Measurements from ENCODE around the gene SPON1. TPM values are rescaled to one million over a fixed set of nuclear protein-coding genes. Genes with fewer than 3 reads are reported as not detected.

Gene SPON1
- total RNA-seq, 2 experiments from 2014 or later = 3.8 to 3.9 TPM

DNA sequence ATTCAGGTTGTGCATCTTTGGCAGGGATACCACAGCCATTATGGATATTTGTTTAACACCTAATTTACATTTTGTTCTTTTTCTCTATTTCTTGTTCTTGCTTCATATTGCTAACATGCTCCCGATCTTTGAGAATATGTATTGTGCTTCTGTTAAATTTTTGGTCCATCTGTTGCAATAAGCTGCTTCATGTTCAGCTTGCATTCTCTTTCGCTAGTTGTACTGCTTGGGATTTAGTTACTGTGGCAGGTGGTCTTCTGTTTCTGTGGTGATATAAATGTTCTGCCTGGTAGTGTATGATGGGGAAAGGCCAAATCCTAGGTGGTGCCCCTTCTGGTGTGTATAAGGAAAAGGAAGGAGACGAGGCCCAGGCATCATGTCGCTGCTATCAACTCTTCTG is 140.2 kb downstream of the SPON1 start:
- POLR2A ChIA-PET = no interaction called here
- no peaks in the 10 kb centered on the region for H3K36me3 Mint-ChIP-seq
- H3K27ac Mint-ChIP-seq = no peak overlapping the region

DNA sequence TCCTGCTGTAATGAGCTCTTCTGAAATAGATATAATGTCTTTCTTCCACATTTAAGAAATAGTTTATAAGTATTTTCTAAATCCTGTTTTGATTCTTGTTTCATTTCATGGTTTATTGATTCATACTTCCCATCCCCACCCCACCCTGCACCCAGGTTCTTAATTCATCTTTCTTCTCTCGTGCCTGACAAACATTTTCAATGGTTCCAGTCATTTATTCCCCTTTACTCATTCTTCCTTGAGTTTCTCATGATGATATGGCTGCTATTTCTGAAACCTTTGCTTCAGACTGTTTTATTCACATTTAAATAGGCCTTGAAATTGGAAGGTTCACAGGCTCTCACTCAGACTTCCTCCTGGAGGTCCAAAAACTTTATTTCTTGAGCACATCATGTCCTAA is 142.9 kb downstream of the SPON1 start:
- Mint-ChIP-seq H3K27me3 (no peaks in the 10 kb centered on the region), H3K9me3 (no peaks in the 10 kb centered on the region), H3K27ac (no peak overlapping the region), H3K36me3 (no peaks in the 10 kb centered on the region), H3K4me1 (no peaks in the 10 kb centered on the region), H3K4me3 (no peak overlapping the region)
- POLR2A ChIA-PET = no interaction called here
- DNase-seq = no peak
- no peak for ATAC-seq (ENCODE audit: low read depth)

More for the DNA sequence above, 140.2 kb downstream of the SPON1 start:
- DNase-seq (no peak), ATAC-seq (ENCODE audit: low read depth) (no peak)
- H3K27me3 Mint-ChIP-seq = no peaks in the 10 kb centered on the region
- no peak overlapping the region for H3K4me3 Mint-ChIP-seq
- H3K9me3 Mint-ChIP-seq = no peaks in the 10 kb centered on the region
- H3K4me1 Mint-ChIP-seq = no peaks in the 10 kb centered on the region

DNA sequence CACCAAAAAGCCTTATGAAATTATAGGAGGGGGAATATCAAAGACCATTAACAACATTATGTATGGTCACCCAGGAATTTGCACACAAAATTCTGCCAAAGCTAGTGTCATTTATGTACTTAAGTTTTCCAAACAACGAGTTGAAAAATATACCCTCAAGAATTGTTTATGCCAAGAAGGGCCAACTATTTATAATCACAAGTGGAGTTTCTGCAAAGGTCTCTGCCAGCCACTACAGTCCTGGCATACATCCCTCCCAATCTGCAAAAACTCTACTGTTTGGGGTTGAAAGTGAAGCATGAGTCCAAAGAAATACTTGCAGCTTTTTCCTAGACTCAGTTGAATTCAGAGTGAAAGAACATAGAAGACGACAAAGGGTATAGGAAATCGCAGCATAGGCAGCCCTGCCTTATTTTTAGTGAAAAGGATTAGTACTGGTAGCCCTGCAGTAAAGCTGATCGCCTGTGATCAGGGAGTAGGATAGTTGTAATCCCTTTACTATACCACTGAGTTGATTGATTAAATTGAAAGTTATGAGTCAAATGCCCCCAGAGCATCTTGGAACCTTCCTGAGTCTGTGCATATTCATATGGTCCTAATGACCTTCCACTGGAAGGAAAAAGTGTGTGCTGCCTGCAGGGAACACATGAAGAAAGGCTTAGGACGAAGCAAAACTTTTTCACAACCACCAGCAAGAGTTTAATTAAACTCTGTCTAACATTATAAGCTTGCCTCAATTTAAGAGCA is 144.0 kb downstream of the SPON1 start:
- Mint-ChIP-seq H3K9me3 (no peaks in the 10 kb centered on the region), H3K27me3 (no peaks in the 10 kb centered on the region), H3K4me3 (no peak overlapping the region), H3K27ac (no peak overlapping the region), H3K4me1 (no peaks in the 10 kb centered on the region), H3K36me3 (no peaks in the 10 kb centered on the region)
- DNase-seq (no peak), ATAC-seq (ENCODE audit: low read depth) (no peak)
- POLR2A ChIA-PET = no interaction called here

DNA sequence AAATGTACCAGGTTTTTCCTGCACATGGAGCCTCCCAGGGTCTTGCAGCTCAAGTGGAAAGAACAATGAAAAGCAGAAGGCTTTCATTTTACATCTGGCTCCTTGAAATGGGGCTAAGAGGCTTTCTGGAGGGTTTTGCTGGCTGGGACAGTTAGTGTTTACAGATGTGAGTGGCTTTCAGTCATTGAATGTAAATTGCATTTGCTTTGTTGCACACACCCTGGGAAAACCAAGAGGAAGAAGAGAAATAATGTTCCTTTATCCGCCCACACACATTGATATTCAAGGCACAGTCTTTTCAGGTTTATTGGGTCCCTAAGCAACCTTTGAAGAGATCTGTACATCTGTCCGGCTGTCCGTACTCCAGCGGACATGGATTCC is 144.5 kb downstream of the SPON1 start:
- Mint-ChIP-seq H3K36me3 (no peaks in the 10 kb centered on the region), H3K27me3 (no peaks in the 10 kb centered on the region), H3K9me3 (no peaks in the 10 kb centered on the region), H3K4me3 (no peak overlapping the region), H3K4me1 (no peaks in the 10 kb centered on the region), H3K27ac (no peak overlapping the region)
- ATAC-seq (ENCODE audit: low read depth) (no peak), DNase-seq (no peak)
- POLR2A ChIA-PET = no interaction called here

DNA sequence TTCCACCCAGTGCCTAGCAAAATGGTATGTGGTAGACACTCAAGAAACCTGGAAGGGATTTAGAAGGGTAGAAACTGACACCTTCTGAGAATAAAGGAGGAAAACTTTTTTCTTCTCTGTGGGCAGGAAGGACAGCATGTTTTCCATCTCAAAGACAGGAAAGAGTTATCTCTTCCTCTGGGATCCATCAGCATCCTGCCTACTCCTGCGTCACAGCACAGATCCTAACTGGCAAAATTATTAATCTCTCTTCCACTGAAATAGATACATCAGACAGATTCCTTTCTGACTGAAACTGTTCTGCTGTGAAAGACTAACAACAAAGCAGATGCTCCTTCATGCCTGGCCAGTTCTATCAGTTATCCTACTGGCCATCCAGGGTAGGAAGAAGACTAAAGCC is 147.2 kb downstream of the SPON1 start:
- H3K36me3 Mint-ChIP-seq = no peaks in the 10 kb centered on the region
- ATAC-seq (ENCODE audit: low read depth) (no peak), DNase-seq (no peak)
- no peak overlapping the region for H3K4me3 Mint-ChIP-seq
- no peaks in the 10 kb centered on the region for H3K9me3 Mint-ChIP-seq
- no peaks in the 10 kb centered on the region for H3K27me3 Mint-ChIP-seq
- no peaks in the 10 kb centered on the region for H3K4me1 Mint-ChIP-seq
- no peak overlapping the region for H3K27ac Mint-ChIP-seq
- POLR2A ChIA-PET = no interaction called here

DNA sequence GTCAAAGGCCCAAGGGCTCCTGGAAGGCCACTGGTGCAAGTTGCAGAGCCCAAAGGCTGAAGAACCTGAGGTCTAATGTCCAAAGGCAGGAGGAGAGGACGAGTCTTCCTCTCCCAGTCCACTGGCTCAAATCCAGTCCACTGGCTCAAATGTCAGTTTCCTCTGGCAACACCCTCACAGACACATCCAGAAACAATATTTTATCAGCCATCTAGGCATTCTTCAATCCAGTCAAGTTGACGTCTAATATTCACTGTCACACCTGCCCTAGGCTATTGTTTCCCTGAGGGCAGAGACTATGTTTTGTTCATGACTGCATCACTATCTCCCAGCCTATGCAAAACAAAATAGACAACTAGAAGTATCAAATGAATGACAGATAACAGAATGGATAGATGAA is 148.1 kb downstream of the SPON1 start:
- ATAC-seq (ENCODE audit: low read depth) (no peak), DNase-seq (no peak)
- Mint-ChIP-seq H3K4me3 (no peak overlapping the region), H3K27ac (no peak overlapping the region), H3K27me3 (no peaks in the 10 kb centered on the region), H3K36me3 (no peaks in the 10 kb centered on the region), H3K9me3 (no peaks in the 10 kb centered on the region), H3K4me1 (no peaks in the 10 kb centered on the region)
- POLR2A ChIA-PET = no interaction called here

DNA sequence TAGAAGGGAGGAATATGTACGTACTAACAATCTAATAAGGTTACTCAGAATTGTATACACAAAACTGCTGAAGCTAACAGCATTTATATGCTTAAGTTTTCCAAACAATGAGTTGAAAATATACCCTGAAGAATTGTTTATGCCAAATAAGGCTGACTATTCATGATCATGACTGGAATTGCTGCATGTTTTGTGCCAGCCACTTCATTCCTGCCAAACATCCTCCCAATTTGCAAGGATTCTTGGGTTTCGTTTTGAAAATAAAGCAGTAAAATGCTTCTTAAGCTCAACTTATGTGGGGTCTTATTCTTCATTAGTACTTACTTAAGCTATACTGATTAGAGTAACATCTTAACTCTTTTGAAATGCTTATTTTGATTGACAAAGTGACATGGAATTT is 149.0 kb downstream of the SPON1 start:
- no peak overlapping the region for H3K4me3 Mint-ChIP-seq
- no peaks in the 10 kb centered on the region for H3K9me3 Mint-ChIP-seq
- no peaks in the 10 kb centered on the region for H3K4me1 Mint-ChIP-seq
- H3K27ac Mint-ChIP-seq = no peak overlapping the region
- DNase-seq = no peak
- H3K36me3 Mint-ChIP-seq = no peaks in the 10 kb centered on the region
- no peaks in the 10 kb centered on the region for H3K27me3 Mint-ChIP-seq
- ATAC-seq (ENCODE audit: low read depth) = no peak
- POLR2A ChIA-PET = no interaction called here

DNA sequence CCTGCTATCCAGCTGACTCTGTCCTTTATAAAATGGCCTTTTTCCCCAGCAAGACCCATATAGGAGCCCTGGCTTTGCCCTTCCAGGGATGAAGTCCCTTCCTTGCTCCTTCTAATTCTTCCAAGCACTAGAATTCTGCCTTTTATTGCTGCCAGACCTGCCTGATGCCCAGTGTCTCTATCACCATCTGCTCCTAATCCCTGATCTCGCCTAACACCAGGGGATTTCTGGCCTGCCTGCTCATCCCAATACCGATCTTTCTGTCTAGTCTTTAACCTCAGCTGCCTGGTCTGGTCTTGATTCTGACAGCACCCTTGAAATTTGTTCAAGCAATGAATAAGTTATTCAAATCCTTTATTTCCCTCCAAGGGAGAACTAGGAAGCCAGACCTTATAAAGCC is 150.2 kb downstream of the SPON1 start:
- Mint-ChIP-seq H3K36me3 (no peaks in the 10 kb centered on the region), H3K4me3 (no peak overlapping the region), H3K9me3 (no peaks in the 10 kb centered on the region), H3K27ac (no peak overlapping the region), H3K27me3 (no peaks in the 10 kb centered on the region), H3K4me1 (no peaks in the 10 kb centered on the region)
- POLR2A ChIA-PET = no interaction called here
- DNase-seq (no peak), ATAC-seq (ENCODE audit: low read depth) (no peak)

DNA sequence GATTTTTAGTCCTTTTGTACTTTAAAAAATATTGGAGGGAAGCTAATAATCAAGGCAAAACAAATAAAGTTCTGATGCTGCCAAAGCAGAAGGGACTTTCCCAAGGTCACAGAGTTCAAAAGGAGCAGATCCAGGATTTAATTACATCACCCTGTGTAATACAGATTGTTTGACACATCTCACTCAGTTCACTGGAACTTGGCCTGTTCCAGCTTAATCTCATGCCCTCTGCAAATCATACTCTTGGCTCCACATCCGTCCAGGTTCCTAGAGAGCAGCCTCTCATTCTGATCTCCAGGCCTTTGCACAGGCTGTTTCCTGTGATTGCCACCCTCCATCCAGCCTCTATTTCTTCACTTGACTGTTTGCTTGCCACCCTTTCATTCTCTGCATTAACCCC is 151.7 kb downstream of the SPON1 start:
- no peaks in the 10 kb centered on the region for H3K9me3 Mint-ChIP-seq
- H3K4me3 Mint-ChIP-seq = no peak overlapping the region
- ATAC-seq (ENCODE audit: low read depth) (no peak), DNase-seq (no peak)
- no peak overlapping the region for H3K27ac Mint-ChIP-seq
- no peaks in the 10 kb centered on the region for H3K36me3 Mint-ChIP-seq
- peaks cover 2% of the 10 kb centered on the region for H3K4me1 Mint-ChIP-seq
- H3K27me3 Mint-ChIP-seq = no peaks in the 10 kb centered on the region
- POLR2A ChIA-PET = no interaction called here

DNA sequence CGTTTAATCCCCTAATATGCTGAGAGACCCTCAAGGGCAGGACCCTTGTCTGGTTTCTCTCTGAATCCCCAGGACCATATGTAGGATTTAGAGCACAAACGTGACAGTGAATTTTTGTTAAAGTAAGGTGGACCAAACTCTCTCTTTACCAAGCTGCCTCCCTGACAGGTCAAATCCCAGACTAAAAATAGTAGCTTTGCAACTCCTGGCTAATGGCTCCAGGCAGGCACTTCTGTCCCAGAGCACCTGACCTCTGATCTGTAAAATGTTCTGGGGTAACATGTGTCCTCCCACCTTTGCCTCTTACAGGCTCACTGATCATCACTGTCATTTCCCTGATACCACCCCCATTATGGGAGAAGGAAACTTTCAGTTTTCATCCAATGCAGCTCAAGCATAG is 152.3 kb downstream of the SPON1 start:
- Mint-ChIP-seq H3K27ac (no peak overlapping the region), H3K4me1 (peaks cover 2% of the 10 kb centered on the region)

DNA sequence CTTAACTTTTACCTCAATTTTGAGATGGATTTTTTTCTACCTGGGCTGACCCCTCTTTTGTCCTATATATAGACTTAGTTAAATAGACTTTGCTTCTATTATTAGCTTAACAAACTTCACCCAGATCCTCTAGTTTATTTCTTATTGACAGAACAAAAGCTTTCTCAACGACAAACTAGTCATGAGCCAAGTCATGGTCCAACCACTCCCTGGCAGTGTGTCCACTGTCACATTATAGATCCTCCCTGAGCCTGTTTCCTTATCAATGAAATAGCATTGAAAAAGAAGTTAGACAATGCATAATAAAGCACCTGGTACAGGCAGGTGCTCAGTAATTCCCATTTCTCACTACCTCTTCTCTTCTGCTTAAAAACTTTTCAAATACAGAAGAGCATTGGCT is 155.1 kb downstream of the SPON1 start:
- Mint-ChIP-seq H3K4me1 (peaks cover 2% of the 10 kb centered on the region), H3K27ac (no peak overlapping the region), H3K9me3 (peaks cover 1% of the 10 kb centered on the region), H3K36me3 (peaks cover 2% of the 10 kb centered on the region), H3K27me3 (no peaks in the 10 kb centered on the region), H3K4me3 (no peak overlapping the region)
- POLR2A ChIA-PET = no interaction called here
- ATAC-seq (ENCODE audit: low read depth) = no peak
- DNase-seq = no peak

More for the DNA sequence above, 152.3 kb downstream of the SPON1 start:
- DNase-seq = no peak
- no peak overlapping the region for H3K4me3 Mint-ChIP-seq
- no peak for ATAC-seq (ENCODE audit: low read depth)
- H3K27me3 Mint-ChIP-seq = no peaks in the 10 kb centered on the region
- H3K36me3 Mint-ChIP-seq = no peaks in the 10 kb centered on the region
- POLR2A ChIA-PET = no interaction called here
- H3K9me3 Mint-ChIP-seq = no peaks in the 10 kb centered on the region

DNA sequence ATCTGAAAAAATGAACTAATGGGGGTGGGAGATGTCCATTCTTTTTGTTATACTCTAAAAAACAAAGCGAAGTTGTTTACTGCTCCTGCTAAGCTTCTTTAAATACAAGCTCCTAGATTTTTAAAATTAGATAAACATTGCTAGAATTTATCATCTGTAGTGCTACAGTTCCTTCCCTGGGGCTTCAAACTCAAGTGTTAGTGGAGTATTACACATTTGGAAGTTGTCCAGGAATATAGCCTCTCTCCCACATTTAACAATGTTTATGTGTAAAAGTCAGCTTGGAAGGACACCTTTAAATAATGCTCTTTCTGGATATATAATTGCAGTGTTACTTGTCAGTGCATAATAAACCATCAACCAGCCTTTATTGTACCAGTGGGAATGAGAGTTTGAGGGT is 155.5 kb downstream of the SPON1 start:
- no peak overlapping the region for H3K27ac Mint-ChIP-seq
- H3K36me3 Mint-ChIP-seq = peaks cover 2% of the 10 kb centered on the region
- ATAC-seq (ENCODE audit: low read depth) = no peak
- H3K9me3 Mint-ChIP-seq = peaks cover 1% of the 10 kb centered on the region
- H3K4me3 Mint-ChIP-seq = no peak overlapping the region
- no peaks in the 10 kb centered on the region for H3K27me3 Mint-ChIP-seq
- POLR2A ChIA-PET = no interaction called here
- H3K4me1 Mint-ChIP-seq = peaks cover 2% of the 10 kb centered on the region
- no peak for DNase-seq

DNA sequence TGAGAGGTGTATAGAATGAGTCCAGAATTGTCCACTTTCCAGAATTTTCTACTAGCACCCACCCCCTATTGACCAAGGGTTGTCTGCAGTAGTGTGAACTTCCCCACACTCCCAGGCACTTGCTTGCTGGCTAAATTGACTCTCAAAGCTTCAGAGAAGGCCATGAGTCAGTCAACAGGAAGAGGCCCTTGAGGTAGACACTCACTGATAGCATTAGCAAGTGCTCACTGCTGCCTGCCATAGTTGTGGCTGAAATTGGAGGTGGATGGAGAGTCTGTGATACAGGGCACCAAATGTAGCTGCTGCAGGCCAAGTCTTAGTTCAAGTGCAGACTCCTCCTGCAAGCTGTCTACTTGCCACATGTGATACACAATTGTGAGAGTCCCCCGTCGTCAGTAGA is 156.8 kb downstream of the SPON1 start:
- H3K27ac Mint-ChIP-seq = no peak overlapping the region
- peaks cover 2% of the 10 kb centered on the region for H3K4me1 Mint-ChIP-seq
- ATAC-seq (ENCODE audit: low read depth) (peak; percentile 72), DNase-seq (no peak)
- peaks cover 2% of the 10 kb centered on the region for H3K36me3 Mint-ChIP-seq
- no peaks in the 10 kb centered on the region for H3K27me3 Mint-ChIP-seq
- POLR2A ChIA-PET = no interaction called here
- H3K9me3 Mint-ChIP-seq = peaks cover 1% of the 10 kb centered on the region
- no peak overlapping the region for H3K4me3 Mint-ChIP-seq

DNA sequence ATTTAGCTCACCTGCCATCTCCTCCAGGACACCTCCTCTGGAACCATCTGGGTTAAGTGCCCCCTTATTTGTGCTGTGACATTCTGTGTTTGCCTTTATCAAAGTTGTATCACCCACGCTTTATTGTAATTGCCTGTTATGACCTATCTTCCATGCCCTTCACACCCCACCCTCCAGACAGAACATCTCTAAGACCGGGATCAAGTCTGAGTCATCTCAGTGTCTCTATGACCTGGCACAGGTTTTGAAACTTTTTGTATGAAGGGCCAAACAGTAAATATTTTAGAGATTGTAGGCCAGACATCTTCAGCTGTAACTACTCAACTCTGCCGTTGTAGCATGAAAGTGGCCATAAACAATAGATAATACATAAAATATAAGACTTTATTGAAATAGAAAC is 161.8 kb downstream of the SPON1 start:
- POLR2A ChIA-PET = no interaction called here
- ATAC-seq (ENCODE audit: low read depth) (no peak), DNase-seq (no peak)
- H3K36me3 Mint-ChIP-seq = peaks cover 4% of the 10 kb centered on the region
- H3K27me3 Mint-ChIP-seq = no peaks in the 10 kb centered on the region
- H3K4me1 Mint-ChIP-seq = no peaks in the 10 kb centered on the region
- peaks cover 7% of the 10 kb centered on the region for H3K9me3 Mint-ChIP-seq
- no peak overlapping the region for H3K27ac Mint-ChIP-seq
- no peak overlapping the region for H3K4me3 Mint-ChIP-seq

DNA sequence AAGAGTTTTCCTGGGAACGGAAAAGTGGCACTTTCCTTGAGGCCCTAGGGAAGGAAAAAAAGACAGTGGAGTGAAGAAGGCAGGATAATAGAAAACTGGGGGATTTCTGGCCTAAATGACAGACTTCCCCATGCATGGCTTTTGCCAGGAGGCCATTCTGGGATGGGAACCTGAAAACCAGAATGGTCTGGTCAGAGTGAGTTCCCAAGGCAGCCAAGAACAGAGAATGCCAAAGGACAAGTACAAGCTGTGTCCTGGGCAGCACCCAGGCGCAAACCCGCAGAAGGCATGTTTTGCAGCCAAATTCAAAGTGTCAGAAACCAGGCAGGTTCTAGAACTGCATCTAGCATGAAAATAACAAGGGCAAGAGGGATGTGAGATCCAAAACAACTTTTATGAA is 162.4 kb downstream of the SPON1 start:
- Mint-ChIP-seq H3K4me3 (no peak overlapping the region), H3K27me3 (no peaks in the 10 kb centered on the region), H3K27ac (no peak overlapping the region), H3K9me3 (peaks cover 7% of the 10 kb centered on the region), H3K4me1 (no peaks in the 10 kb centered on the region), H3K36me3 (peaks cover 4% of the 10 kb centered on the region)
- POLR2A ChIA-PET = no interaction called here
- ATAC-seq (ENCODE audit: low read depth) = no peak
- no peak for DNase-seq
